ENCODE results near the gene LGALS7.
A peak's percentile ranks its signal among the peaks of the same experiment; 100 is the strongest.
"Not testable (repeated sequence)": the region's sequence is repeated elsewhere in the genome, so short reads cannot be mapped to it uniquely, and the experiment has no call there.

The LGALS7 gene

DNA sequence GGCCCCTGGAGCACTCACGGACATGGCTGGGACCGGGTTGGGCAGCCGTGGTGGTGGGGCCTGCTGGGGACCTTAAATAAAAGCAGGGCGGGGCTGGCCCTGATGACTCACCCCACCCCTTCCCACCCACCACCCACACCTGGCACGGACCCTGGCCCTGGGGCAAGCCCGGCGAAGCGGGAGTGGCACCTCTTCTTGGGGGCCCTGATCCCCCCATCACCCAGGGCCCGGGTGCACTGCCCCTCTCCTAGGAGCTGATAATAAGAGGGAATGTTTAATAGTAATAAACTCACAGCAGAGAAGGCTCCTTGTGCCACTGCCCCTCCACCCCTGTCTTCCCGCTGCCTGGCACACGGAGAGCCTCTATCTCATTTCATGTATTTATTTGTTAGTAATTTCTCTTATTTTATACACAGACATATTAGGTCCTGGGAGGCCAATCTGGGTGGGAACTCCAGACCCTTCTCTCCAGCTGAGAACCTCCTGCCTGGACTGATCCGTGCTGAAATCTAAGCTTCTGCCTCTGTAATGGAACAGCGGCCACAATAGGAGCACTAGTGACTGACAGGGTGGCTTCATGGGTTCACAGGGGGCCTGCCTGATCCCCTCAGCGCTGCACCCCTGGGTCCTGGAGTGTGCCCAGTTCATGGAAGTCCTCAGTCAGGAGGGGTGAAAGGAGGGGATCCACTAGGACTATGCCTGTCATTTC lies at the start of gene LGALS7:
TSS of gene LGALS7 (minus strand) at position 49 of the 709 bp plus-strand sequence. CDS start at position 24, 25 bp downstream.
- no peak for DNase-seq

DNA sequence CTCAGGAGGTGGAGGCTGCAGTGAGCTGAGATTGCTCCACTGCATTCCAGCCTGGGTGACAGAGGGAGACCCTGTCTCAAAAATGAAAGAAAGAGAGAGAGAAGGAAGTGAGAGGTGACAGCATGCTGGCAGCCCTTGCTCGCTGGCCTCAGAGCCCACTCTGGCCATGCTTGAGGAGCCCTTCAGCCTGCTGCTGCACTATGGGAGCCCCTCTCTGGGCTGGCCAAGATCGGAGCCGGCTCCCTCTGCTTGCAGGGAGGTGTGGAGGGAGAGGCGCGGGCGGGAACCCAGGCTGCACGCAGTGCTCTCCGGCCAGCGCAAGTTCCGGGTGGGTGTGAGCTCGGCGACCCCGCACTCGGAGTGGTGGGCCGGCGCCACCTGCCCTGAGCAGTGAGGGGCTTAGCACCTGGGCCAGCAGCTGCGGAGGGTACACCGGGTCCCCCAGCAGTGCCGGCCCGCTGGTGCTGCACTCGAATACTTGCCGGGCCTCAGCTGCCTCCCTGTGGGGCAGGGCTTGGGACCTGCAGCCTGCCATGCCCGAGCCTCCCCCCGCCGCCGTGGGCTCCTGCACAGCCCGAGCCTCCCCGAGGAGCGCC lies 48.0 kb upstream of the LGALS7 start:
- not testable (repeated sequence) for DNase-seq

DNA sequence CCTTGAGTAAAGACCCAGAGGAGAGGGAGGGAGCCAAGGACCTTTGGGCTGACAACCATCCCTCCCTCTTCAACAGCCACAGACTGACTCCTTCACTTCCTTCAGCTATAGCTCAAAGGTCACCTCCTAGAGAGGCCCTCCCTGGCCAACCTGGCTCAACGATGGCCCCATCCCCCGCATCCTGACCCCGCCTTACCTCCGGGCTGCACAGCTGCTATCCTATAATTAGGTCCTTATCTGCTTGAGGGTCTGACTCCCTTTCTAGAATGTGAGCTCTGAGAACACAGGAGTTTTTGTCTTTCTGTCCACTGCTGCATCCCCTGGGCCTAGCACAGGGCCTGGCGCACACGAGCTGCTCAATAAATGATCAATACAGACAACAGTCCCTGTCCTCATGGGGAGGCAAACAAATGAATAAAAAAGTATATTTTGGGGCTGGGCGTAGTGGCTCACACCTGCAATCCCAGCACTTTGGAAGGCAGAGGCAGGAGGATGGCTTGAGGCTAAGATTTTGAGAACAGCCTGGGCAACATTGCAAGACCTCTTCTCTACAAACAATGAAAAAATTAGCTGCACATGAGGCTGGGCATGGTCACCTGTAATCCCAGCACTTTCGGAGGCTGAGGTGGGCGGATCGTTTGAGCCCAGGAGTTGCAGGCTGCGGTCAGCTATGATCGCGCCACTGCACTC lies 46.1 kb upstream of the LGALS7 start:
- DNase-seq = peak; percentile 76

DNA sequence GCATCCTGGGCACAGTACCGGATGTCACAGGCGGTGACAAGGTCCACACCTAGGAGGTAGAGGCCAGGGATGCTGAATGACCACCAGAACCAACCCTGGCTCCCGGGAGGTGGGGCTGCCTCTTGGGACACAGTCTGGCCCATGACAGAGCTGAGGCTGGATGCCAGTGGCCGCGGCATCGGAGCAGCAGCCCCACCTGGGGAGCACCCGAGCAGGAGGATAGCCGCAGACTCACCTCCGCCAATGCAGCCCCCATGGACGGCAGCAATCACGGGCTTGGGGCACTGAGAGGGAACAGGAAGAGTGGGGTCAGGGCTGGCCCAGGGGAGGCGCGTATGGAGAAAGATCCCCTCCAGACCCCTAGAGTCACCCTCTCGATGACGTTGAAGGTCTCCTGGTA lies 43.8 kb upstream of the LGALS7 start:
- no peak for DNase-seq

DNA sequence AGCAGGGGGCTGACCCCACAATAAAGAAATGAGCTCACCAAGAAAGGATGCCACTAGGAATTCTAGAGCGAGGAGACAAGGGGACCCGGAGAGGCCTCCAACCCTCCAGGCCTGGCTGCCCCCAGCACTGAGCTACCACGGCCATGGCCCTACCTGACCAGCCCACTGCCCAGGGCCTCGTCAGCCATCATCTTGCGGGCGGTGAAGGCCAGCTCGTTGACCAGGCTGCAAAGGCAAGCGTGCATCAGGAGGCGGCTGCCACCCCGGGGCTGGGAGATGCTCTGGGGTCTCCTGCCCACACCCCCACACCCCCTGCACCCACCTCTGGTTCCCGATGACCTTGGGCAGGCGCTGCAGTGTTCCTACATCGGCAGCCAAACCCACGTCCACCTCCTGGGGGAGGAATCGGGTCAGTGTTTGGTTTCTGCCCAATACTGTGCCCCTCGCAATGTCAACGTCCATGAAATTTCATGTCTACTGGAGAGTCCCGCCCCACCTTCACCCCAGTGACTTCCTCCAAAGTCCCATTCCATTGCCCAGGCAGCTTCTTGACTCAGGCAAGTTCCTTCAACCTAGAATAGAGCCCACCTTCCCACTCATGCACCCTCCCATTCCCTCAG lies 42.9 kb upstream of the LGALS7 start:
- DNase-seq = no peak

DNA sequence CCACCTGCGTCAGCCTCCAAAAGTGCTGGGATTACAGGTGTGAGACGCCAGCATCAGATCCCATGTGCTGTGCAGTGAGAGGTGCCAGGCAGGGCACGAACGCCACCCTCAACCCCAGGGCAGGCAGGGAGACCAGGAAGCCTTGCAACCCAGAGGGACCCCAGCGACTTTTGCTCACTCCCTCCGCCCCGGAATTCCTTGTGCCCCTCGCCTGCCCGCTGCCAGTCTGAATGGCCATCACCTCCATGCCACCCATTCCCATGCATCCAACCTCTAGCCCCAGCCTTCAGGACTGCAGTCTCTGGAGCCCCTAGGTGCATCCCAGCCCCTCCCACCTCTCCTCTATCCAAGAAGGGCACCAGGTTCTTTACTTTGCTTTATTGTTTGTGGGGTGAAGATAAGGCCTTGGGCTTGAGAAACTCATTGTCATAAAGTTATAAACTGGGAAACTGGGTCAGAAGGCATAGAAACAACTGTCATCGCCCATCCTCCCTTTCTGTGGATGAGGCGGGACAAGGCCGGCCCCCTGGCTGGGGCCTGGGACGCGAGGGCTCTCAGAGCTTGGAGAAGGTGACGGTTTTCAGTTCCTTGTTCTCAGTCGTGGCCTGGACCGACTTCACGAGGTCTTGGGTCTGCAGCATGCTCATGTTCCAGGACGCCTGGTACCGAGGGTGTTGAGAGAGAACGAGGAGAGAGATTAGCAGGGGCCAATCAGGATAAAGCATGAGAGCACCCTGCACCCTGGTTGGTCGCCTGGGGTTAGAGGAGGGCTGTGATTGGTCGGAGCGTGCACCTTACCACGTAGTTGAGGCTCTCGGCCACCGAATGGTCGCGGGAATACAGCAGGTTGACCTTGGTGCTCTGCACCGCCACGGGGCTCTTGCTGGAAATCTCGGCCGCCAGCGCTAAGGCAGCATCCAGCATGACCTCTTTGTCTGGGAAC lies 42.0 kb upstream of the LGALS7 start:
- no peak for DNase-seq

DNA sequence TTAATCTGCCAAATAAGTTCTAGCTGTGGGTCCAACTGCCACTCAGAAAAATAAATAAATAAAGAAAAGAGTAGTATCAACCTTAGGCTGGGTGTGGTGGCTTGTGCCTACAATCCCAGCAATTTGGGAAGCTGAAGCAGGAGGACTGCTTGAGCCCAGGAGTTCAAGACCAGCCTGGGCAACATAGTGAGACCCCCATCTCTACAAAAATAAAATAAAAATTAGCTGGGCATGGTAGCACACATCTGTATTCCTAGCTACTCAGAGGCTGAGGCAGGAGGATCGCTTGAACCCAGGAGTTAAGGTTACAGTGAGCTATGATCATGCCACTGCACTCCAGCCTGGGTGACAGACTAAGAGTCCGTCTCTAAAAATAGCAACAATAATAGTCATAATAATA lies 40.6 kb upstream of the LGALS7 start:
- not testable (repeated sequence) for DNase-seq

DNA sequence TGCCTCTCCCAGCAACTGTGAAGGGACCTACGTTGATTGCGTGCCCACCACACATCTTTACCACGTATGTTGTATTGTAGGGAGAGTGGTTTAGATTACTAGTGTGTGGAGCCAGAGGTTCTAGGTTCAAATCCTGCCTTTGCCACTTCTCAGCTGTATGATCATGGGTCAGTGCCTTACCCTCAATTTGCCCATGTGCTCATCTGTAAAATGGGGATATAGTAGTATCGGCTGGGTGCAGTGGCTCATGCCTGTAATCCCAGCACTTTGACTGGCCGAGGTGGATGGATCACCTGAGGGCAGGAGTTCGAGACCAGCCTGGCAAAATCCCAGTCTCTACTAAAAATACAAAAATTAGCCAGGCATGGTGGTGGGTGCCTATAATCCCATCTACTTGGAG lies 40.0 kb upstream of the LGALS7 start:
- DNase-seq = no peak

DNA sequence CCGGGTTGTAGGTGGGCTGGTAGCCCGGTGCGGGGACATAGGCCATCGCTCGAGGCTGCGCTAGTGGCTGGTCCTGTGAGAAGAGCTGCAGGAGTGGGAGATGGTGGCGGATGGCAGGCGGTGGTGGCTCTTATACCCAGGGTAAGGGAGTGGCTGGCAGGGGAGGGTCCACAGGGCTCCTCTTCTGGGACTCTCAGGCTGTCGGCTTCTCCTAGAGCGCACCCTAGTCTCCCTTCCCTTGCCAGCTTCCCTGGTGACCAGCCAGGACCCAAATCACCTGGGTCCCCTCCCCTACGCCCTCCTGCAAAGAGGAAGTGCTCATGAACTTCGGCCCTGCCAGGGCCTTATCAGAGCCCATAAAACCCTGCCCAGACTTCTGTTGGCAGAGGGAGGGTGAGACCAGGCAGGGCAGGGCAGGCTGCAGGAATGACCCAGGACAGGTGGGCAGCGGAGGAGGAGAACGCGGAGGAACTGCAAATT lies 39.6 kb upstream of the LGALS7 start, which contains the start of gene LGALS4:
TSS of gene LGALS4 (minus strand) at position 105 of the 480 bp plus-strand sequence. CDS start at position 46, 59 bp downstream.
- no peak for DNase-seq

DNA sequence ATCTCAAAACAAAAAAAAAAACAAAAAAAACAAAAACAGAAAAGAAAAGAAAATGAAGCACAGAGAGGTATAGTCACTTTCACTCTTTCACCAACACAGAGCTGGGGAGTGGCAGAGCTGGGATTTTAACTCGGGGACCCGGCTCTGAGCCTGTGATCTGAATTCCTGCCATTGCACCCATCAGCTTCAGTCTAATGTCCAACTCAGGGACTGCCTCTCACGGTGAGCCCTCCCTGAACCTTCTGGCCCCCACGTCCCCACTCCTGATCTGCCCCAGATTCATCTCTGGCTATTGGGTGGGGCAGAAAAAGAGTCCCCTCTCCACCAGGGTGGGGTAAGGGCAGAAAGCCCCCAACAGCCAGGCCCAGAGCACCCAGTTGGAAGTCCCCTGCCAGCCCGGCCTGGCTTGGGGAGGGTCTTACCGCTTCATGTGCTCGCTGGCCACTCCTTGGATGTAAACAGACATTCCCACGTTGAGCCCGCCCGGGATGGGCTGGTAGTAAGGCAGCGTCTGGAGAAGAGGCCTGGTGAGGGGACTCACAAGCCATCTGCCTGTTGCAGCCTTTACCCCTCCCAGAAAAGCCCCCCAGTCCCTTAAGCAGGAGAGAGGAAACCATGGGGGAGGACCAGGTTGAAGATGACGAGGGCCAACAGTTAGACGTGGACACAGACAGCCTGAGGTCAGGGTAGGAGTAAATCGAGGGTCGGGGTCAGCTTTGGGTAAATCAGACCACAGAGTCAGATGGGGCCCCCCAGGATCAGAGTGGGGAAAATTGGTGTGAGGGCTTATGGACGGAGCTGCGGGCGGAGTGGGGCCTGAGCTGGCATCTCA lies 38.9 kb upstream of the LGALS7 start:
- no peak for DNase-seq

DNA sequence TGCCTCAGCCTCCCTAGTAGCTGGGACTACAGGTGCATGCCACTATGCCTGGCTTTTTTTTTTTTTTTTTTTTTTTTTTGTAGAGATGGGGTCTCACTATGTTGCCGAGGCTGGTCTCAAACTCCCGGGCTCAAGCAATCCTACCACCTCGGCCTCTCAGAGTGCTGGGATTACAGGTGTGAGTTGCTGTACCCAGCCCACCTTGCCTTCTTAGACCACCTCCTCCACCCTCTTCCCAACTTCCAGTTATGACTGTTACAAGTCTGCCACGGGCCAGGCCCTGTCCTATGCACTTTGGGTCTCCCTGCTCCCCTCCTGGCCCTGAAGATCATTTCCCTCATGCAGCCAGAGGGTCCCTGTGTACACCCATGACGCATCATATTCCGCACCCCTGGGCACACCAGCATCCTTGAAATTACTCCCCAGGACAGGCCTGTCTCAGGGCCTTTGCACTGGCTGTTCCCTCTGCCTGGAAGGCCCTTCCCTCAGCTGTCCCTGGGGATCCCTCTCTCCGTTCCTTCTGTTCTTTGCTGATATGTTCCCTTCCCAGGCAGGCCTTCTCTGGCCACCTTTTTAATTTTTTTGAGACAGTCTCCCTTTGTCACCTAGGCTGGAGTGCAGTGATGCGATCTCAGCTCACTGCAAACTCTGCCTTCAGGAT lies 36.4 kb upstream of the LGALS7 start:
- DNase-seq = peak; percentile 39

DNA sequence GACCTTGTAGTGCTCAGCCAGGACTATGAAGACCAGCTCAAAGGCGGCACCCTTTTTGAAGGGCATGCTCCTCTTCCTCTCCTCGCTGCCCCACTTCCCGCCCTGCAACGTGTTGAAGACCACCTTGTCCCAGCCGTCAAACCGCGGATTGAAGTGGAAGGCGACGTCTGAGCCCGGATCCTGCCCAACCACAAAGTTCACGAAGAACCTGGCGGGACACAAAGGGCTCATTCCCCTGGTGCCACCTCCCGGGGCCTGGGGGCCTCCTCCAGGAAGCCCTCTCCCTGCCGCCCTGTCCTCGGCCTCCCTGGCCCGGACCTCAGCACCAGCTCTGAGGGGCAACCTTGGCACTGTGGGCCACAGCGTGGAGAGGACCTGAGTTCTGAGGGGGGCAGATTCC lies 35.4 kb upstream of the LGALS7 start:
- DNase-seq = no peak

DNA sequence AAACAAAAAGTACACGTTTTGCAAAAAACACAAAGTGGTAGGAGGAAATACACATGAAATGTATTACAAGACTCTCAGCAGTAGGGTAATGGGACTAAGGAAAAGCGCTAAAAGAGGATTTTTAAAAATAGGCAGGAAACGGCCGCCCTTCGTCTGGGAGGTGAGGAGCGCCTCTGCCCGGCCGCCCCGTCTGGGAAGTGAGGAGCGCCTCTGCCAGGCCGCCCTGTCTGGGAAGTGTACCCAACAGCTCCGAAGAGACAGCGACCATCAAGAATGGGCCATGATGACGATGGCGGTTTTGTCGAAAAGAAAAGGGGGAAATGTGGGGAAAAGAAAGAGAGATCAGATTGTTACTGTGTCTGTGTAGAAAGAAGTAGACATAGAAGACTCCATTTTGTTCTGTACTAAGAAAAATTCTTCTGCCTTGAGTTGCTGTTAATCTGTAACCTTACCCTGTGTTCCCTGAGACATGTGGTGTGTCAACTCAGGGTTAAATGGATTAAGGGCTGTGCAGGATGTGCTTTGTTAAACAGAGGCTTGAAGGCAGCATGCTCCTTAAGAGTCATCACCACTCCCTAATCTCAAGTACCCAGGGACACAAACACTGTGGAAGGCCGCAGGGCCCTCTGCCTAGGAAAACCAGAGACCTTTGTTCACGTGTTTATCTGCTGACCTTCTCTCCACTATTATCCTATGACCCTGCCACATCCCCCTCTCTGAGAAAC lies 34.2 kb upstream of the LGALS7 start:
- DNase-seq = peak; percentile 47

DNA sequence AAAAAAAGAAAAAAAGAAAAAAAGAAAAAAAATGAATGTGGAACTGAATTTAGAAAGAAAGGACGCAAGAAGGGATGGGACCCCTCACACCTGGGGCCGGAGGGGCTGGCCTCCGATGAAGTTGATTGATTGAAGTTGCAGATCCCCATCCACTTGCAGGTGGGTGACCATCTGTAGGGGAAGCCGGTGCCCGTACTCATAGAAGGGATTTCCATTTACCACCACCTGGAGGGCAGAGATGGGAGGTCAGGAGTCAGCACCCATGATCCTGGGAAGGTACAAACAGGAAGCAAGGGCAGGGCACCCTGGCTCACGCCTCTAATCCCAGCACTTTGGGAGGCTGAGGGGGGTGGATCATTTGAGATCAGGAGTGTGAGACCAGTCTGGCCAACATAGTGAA lies 33.1 kb upstream of the LGALS7 start:
- DNase-seq = peak; percentile 33

DNA sequence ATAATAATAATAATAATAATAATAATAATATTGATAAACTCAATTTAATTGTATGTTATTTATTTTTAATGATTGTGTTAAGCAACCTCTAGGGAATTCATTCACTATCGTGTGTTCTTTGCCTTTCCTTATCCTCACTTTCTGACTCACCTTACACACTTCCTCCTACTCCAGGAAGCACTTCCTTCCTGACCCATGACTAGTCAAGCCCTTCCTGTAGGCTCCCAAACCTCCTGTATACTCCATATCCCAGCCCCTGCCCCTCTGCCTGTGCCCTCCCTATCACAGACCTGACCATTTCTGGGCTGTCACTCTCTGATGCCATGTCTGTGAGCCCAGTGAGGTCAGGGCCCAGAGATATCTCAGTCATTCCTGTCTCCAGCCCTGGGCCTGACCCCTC lies 31.9 kb upstream of the LGALS7 start:
- DNase-seq = no peak

DNA sequence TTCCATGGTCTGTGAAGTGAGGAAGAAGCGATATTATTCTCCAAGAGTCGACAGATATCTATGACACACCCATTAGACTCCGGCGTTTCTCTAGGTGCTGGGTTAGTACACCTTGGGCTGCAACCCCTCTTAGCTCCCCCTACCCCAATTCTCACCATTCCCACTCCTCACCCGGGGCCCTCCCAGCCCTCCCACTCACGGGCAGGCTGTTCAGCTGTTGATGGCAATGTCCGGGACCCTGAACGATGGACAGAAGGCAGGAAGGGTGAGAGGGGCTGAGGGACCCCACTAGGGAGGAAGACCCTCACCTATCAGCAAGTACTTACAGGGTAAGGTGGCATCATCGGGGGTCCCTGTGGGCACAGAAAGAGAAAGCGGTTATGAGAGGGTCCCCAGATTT lies 30.2 kb upstream of the LGALS7 start:
- no peak for DNase-seq

DNA sequence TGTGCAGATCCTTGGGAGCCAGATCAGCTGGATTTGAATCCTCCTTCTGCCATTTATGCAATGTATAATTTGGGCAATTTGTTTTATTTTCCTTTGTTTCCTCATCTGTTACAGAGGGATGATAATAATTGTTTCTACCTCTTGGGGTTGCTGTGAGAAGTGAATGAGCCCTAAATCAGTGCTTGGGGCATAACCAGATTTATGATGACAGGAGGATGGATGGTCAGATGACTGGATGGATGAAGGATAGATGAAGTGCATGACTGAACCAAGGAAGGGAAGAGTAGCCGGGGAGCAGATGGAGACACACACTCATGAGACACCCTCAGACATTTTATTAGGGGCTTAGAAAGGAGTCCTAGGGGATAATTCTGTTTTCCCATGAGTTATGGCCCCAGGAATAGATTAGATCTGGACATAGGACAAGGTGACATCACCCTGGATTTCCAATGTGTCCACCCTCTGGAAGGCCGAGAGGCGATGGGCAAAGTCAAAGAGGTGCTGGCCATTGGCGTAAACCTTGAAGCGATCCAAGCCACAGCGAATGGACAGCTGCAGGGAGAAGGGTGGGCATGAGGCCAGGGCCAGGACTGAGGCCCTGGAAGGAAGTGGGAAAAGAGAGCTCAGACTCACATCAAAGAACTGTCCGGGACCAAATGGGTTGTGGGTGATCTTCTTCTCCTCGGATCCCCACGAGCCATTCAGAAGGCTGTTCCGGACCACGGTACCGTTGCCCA lies 28.2 kb upstream of the LGALS7 start:
- DNase-seq = no peak

DNA sequence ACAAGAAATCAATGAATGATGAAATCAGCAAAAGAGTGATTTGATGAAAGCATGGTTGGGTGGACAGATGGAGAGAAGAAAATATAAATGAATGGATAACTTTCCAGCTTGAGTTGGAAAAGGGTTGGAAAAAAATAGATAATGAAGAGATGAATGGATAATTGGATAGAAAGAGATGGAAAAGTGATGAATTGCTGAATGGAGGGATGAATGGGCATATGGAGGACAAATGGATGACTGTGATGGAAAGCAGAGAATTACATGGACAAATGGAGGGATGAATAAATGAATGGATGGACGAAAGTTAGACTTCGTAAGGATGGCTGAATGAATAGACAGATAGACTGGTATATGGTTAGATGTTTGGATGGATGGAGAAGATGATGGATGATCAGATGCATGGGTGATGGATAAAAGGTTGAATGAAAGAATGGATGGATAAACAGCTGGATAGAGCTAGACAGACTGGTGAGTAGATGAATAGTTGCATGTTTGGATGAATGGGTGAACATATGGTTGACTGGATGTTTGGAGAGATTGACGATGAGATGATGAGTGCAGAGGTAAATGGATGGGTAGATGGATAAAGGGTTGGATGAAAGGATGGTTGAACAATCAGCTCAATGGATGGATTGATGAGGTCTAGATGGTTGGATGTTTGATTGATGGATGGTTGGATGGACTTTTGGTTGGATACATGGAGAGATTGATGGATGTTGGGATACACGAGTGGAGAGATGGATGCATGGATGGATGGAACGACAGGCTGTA lies 27.4 kb upstream of the LGALS7 start:
- DNase-seq = no peak

DNA sequence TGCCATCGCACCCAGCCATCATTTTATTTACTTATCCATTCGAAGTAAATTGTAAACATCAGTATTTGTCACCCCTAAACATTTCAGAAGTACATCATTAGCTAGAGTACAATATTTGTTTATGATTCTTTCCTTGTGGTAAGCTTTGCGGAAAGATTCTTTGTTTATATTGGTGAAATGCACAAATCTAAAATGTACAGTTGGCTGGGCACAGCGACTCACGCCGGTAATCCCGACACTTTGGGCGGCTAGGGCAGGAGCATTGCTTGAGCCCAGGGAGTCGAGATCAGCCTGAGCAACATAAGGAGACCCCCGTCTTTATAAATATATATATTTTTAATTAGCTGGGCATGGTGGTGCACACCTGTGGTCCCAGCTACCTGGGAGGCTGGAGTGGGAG lies 25.8 kb upstream of the LGALS7 start:
- DNase-seq = peak; percentile 74

Data from DMS53 (cell line).